ENCODE measurements around the gene RNF25. TPM values are rescaled to one million over a fixed set of nuclear protein-coding genes. Genes with fewer than 3 reads are reported as not detected.
A peak's percentile ranks its signal among the peaks of the same experiment; 100 is the strongest.

Gene RNF25
- total RNA-seq, 1 donor = 41.6 TPM

DNA sequence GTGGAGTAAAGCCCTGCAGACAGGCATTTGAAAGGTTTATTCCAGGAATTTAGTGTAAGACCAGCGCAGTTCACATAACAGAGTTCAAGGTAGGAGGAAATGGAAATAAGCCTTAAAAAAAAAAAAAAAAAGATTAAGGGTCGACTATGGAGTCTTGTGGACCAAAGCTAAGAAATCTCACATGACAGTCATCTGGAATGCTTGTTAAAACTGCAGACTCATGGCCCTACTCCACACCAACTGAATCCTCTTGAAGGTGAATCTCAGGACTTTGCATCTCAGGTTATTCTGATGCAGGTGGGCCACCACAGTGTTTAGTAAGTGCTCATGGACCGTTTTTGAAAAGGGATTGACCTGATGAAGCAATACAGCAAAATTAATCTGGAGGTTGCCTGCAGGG is 47.7 kb upstream of the RNF25 start:
- peak; percentile 27 for DNase-seq (ENCODE audit: insufficient read length, low spot score, missing footprints)
- Histone ChIP-seq H3K79me2 (ENCODE audit: insufficient read depth, low read length) (peaks cover 67% of the 10 kb centered on the region), H2AFZ (ENCODE audit: low read length) (no peak overlapping the region)

DNA sequence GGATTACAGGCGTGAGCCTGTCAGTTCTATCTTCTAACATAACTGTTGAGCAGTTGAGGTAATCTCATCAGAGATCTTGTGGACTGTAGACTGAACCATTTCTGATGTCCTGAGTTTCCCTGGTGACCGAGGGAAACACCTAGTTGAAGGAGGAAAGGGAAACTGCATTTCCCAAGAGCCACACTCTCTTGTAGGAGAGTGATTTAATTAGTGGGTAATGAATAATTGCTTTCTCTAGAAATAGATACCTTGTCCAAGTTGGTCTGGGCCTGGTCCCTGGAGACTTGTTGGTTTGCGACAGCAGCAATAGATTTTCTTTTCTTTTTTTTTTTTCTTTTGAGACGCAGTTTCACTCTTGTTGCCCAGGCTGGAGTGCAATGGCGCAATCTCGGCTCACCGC is 46.3 kb upstream of the RNF25 start:
- Histone ChIP-seq H3K4me2 (ENCODE audit: insufficient read depth, low read length) (no peak overlapping the region), H3K27me3 (ENCODE audit: insufficient read depth, low read length) (no peaks in the 10 kb centered on the region), H3K4me3 (ENCODE audit: insufficient read depth, low read length) (no peak overlapping the region), H2AFZ (ENCODE audit: low read length) (no peak overlapping the region), H3K4me1 (ENCODE audit: insufficient read depth, low read length) (peaks cover 12% of the 10 kb centered on the region), H3K36me3 (ENCODE audit: insufficient read depth, low read length) (no peaks in the 10 kb centered on the region), H3K79me2 (ENCODE audit: insufficient read depth, low read length) (peaks cover 69% of the 10 kb centered on the region), H3K9me3 (ENCODE audit: low read depth, low read length) (no peaks in the 10 kb centered on the region), H4K20me1 (ENCODE audit: insufficient read depth, low read length) (peaks cover 1% of the 10 kb centered on the region), H3K27ac (ENCODE audit: low read depth, low read length) (no peak overlapping the region)
- no peak for DNase-seq (ENCODE audit: insufficient read length, low spot score, missing footprints)
- TF ChIP-seq, protein P1, sequence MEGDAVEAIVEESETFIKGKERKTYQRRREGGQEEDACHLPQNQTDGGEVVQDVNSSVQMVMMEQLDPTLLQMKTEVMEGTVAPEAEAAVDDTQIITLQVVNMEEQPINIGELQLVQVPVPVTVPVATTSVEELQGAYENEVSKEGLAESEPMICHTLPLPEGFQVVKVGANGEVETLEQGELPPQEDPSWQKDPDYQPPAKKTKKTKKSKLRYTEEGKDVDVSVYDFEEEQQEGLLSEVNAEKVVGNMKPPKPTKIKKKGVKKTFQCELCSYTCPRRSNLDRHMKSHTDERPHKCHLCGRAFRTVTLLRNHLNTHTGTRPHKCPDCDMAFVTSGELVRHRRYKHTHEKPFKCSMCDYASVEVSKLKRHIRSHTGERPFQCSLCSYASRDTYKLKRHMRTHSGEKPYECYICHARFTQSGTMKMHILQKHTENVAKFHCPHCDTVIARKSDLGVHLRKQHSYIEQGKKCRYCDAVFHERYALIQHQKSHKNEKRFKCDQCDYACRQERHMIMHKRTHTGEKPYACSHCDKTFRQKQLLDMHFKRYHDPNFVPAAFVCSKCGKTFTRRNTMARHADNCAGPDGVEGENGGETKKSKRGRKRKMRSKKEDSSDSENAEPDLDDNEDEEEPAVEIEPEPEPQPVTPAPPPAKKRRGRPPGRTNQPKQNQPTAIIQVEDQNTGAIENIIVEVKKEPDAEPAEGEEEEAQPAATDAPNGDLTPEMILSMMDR (IDR thresholded peaks at IDR 0.05; ENCODE audit: extremely low read depth, low read depth, low read length) = no peak

More for the DNA sequence above, 47.7 kb upstream of the RNF25 start:
- no peak overlapping the region for H3K27ac ChIP-seq (ENCODE audit: low read depth, low read length)
- no peaks in the 10 kb centered on the region for H3K27me3 ChIP-seq (ENCODE audit: insufficient read depth, low read length)
- TF ChIP-seq, protein P1 (IDR thresholded peaks at IDR 0.05; ENCODE audit: extremely low read depth, low read depth, low read length) = no peak
- H3K4me3 ChIP-seq (ENCODE audit: insufficient read depth, low read length) = no peak overlapping the region
- H3K4me1 ChIP-seq (ENCODE audit: insufficient read depth, low read length) = peaks cover 12% of the 10 kb centered on the region
- H3K36me3 ChIP-seq (ENCODE audit: insufficient read depth, low read length) = no peaks in the 10 kb centered on the region
- peaks cover 7% of the 10 kb centered on the region for H4K20me1 ChIP-seq (ENCODE audit: insufficient read depth, low read length)
- no peak overlapping the region for H3K4me2 ChIP-seq (ENCODE audit: insufficient read depth, low read length)
- H3K9me3 ChIP-seq (ENCODE audit: low read depth, low read length) = no peaks in the 10 kb centered on the region

DNA sequence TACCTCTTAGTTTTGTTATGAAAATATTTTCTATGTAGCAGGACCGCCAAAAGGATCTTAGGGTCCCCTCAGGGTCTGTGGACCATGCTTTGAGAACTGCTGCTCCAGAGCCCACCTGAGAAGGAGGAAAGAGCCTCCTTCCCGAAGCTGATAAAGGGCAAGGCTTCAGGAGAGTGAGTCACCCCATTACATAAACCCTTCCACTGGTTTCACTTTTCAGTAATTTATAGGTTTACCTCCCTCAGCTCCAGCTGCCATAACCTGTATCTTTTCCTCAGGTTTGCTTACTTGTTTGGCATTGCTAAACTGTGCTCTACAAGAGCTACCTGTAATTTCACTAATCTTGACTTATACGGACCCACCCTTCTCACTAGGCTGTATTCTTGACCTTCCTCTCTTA is 45.5 kb upstream of the RNF25 start:
- H3K4me2 ChIP-seq (ENCODE audit: insufficient read depth, low read length) = peak overlapping the region; percentile 50
- H3K27ac ChIP-seq (ENCODE audit: low read depth, low read length) = peak overlapping the region; percentile 2
- peak; percentile 46 for DNase-seq (ENCODE audit: insufficient read length, low spot score, missing footprints)
- H3K79me2 ChIP-seq (ENCODE audit: insufficient read depth, low read length) = peaks cover 69% of the 10 kb centered on the region
- H3K27me3 ChIP-seq (ENCODE audit: insufficient read depth, low read length) = no peaks in the 10 kb centered on the region
- no peak overlapping the region for H2AFZ ChIP-seq (ENCODE audit: low read length)
- H3K4me1 ChIP-seq (ENCODE audit: insufficient read depth, low read length) = peaks cover 12% of the 10 kb centered on the region
- no peaks in the 10 kb centered on the region for H4K20me1 ChIP-seq (ENCODE audit: insufficient read depth, low read length)
- TF ChIP-seq, protein P1 (IDR thresholded peaks at IDR 0.05; ENCODE audit: extremely low read depth, low read depth, low read length) = no peak
- H3K4me3 ChIP-seq (ENCODE audit: insufficient read depth, low read length) = no peak overlapping the region
- H3K36me3 ChIP-seq (ENCODE audit: insufficient read depth, low read length) = no peaks in the 10 kb centered on the region
- no peaks in the 10 kb centered on the region for H3K9me3 ChIP-seq (ENCODE audit: low read depth, low read length)

DNA sequence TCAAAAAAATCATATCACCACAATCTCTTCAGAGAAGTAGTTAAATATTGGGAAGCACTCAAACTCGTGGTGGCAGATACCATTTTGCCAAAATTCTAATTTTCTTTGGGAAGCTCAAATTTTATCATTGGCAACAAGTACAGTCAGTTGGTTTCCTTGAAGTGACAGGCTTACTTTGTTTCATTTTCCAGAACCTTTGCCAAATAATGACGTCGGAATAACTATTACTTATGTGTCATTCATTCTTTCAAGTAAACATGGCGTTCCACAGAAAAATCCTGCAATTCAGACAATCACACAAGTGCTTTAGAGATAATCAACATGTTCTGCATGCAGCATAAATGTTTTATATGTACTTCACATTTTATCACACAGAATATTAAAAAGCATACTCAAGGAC is 44.3 kb upstream of the RNF25 start:
- peaks cover 71% of the 10 kb centered on the region for H3K79me2 ChIP-seq (ENCODE audit: insufficient read depth, low read length)
- H3K9me3 ChIP-seq (ENCODE audit: low read depth, low read length) = no peaks in the 10 kb centered on the region
- peaks cover 19% of the 10 kb centered on the region for H3K4me1 ChIP-seq (ENCODE audit: insufficient read depth, low read length)
- H3K27me3 ChIP-seq (ENCODE audit: insufficient read depth, low read length) = no peaks in the 10 kb centered on the region
- H4K20me1 ChIP-seq (ENCODE audit: insufficient read depth, low read length) = peaks cover 4% of the 10 kb centered on the region
- TF ChIP-seq, protein P1 (IDR thresholded peaks at IDR 0.05; ENCODE audit: extremely low read depth, low read depth, low read length) = no peak
- no peak overlapping the region for H3K4me2 ChIP-seq (ENCODE audit: insufficient read depth, low read length)
- peak; percentile 76 for DNase-seq (ENCODE audit: insufficient read length, low spot score, missing footprints)
- peak overlapping the region; percentile 44 for H3K27ac ChIP-seq (ENCODE audit: low read depth, low read length)
- no peak overlapping the region for H3K4me3 ChIP-seq (ENCODE audit: insufficient read depth, low read length)
- no peak overlapping the region for H2AFZ ChIP-seq (ENCODE audit: low read length)
- H3K36me3 ChIP-seq (ENCODE audit: insufficient read depth, low read length) = no peaks in the 10 kb centered on the region
